ENCODE results near the gene TNIP2. TPM values are rescaled to one million over a fixed set of nuclear protein-coding genes. Genes with fewer than 3 reads are reported as not detected.

TNIP2 gene
- total and polyA plus RNA-seq, 5 donors = 20.2 to 28.0 (median 24.9) TPM

DNA sequence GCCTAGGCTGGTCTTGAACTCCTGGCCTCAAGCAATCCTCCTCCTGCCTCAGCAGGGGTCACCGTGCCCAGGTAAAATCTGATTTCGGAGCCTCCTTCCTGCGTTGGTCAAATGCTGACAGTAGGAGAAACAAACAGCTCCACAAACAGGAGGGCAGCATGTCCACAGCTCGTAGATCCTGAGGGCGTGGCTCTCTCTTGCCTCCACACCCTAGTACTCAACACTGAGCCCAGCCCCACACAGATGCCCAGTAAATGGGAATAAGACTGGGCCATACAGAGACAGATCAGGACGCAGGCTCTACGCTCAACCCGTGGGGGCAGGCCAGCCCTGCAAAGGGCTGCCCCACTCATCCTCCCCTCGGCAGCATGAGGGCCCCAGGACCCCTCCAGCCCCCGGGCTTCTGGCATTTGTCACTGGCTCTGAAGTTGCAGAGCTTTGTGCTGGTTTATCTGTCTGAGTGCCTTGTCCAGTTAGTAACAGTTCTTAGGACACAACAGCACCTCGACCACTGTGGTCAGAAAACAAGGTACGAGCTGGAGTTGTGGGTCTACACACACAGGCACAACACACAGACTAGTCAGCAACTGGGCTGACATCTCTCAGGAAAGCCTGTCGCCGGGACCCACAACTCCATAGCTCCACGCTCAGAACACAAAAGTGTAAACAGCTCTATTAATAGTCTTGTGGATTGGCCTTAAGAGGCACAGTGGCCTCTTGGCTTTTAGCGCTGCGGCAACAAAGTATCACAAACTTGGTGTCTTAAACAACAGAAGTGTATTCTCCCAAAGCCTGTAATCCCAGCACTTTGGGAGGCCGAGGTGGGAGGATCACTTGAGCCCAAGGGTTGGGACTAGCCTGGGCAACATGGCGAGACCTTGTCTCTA lies 5.2 kb downstream of the TNIP2 start:
- Histone ChIP-seq H3K9me3 (ENCODE audit: control insufficient read depth, low read length) (no peaks in the 10 kb centered on the region), H3K27ac (ENCODE audit: low read length) (no peak overlapping the region), H3K4me1 (ENCODE audit: control insufficient read depth, insufficient read depth, low read length) (peaks cover 9% of the 10 kb centered on the region), H3K4me3 (ENCODE audit: low read length) (no peak overlapping the region), H3K27me3 (ENCODE audit: control insufficient read depth, insufficient read depth) (no peaks in the 10 kb centered on the region)
- no peak for ATAC-seq
- no peak for DNase-seq
- 64% methylated on average over 19 of the region's 19 CpGs for WGBS
- intact Hi-C loops (cut with DNase I) = loop anchor here in 1 of 4 donors (10.0 kb wide), 1 partner anchor 284 kb away; no protein-coding TSS in a partner anchor

DNA sequence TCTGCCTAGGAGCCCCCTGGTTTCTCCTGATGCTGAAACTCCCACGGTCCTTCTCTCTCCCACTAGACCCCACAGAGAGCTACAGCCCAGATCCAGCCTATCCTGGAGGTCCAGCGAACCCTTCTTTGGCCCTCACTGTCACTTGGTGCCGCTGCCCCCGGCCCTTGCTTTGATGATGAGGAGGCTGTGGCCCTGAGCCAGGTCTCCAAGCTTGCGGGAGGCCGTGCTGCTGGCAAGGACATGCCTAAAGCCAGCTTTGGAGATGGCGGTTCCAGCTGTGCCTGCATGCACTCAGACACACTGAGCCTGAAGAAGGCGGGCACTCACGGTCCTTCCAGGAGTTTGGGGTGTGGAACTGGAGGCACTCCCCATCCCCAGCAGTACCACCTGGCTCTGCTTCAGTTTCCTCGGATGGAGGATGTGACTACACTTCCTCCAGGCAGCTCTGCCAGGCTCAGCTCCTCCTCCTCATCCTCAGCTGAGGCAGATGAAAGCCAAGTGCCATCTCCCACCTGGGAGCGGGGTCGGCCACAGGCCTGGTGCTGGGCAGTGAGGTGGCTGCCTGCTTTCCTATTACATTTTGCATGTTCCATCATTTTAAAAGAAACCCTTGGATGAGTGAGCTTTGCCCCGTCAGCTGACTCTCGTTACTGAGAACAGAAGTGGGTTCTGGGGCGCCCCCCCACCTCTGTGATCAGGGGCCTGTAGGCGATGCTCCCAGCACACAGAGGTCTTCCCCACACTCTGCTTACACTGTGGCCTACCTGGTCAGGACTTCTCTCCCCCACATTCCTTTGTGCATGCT lies 9.0 kb downstream of the TNIP2 start:
- Histone ChIP-seq H3K27me3 (ENCODE audit: control insufficient read depth, insufficient read depth) (no peaks in the 10 kb centered on the region), H3K9me3 (ENCODE audit: control insufficient read depth, low read length) (no peaks in the 10 kb centered on the region), H3K4me1 (ENCODE audit: control insufficient read depth, insufficient read depth, low read length) (peaks cover 2% of the 10 kb centered on the region), H3K27ac (ENCODE audit: low read length) (no peak overlapping the region), H3K4me3 (ENCODE audit: low read length) (no peak overlapping the region)
- ATAC-seq = no peak
- intact Hi-C loops (cut with DNase I) = no loop called here
- WGBS = 83% methylated on average over 16 of the region's 16 CpGs
- DNase-seq = no peak

DNA sequence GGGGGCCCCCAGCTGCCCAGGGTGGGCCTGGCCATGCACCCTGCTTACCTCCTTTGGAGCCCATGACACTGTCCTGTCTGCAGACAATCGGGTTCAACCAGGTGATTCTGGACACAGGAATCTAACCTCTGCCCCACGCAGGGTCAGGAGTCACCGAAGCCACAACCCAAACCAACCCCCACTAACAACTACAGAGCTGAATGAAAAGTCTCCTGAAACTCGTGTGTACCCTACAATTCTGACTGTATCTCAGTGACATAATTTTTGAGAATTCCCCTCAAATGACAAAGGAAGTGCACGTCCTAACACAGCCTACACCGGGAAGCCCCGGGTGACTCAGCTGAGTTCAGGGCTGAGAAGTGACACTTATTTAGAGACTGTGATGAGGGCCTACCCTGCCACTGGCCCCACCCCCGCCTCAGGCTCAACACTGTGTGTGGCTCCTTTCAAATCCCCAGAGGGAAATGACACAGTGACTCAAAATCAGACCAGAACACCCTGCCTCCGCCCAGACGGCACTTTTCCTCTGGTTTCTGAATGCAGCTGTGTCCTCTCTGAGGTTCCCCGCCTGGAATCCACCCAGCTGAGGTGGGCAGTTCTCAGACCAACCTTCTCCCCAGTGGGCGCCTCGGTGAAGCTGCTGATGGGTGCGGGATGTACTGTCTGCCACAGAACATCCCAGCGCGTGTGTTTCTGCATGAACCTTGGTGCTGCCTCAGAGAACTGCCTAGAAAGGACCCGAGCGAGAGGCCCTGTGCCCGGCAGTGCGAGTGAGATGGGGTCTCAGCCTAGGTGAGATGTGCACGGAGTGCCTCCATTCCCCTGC lies 9.9 kb downstream of the TNIP2 start:
- intact Hi-C loops (cut with DNase I) = no loop called here
- Histone ChIP-seq H3K4me3 (ENCODE audit: low read length) (no peak overlapping the region), H3K27ac (ENCODE audit: low read length) (peak overlapping the region; percentile 7), H3K27me3 (ENCODE audit: control insufficient read depth, insufficient read depth) (no peaks in the 10 kb centered on the region), H3K4me1 (ENCODE audit: control insufficient read depth, insufficient read depth, low read length) (peaks cover 2% of the 10 kb centered on the region), H3K9me3 (ENCODE audit: control insufficient read depth, low read length) (no peaks in the 10 kb centered on the region)
- DNase-seq (peak; percentile 60 to 73 (median 63)), ATAC-seq (peak; percentile 25 to 75)
- 68% methylated on average over 21 of the region's 21 CpGs for WGBS

DNA sequence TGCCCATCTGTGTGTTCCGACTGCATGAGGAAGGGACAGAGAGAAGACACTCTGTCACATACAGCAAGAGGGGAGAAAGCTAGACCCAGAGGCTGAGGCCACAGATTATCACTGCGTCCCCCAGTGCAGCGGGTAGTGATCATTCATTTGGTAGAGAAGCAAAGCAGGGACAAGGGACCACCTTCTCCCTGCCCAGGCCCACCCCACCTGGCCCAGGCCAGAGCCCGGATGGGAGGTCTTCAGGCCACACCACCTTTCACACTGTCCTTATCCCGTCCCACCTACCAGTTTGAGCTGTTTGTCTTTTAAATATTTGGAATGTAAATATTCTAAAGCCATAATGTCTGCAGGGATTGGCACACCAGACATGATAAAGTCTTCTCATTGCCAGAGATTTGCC lies 10.6 kb downstream of the TNIP2 start:
- no peak for ATAC-seq
- WGBS = 96% methylated on average over 5 of the region's 5 CpGs

DNA sequence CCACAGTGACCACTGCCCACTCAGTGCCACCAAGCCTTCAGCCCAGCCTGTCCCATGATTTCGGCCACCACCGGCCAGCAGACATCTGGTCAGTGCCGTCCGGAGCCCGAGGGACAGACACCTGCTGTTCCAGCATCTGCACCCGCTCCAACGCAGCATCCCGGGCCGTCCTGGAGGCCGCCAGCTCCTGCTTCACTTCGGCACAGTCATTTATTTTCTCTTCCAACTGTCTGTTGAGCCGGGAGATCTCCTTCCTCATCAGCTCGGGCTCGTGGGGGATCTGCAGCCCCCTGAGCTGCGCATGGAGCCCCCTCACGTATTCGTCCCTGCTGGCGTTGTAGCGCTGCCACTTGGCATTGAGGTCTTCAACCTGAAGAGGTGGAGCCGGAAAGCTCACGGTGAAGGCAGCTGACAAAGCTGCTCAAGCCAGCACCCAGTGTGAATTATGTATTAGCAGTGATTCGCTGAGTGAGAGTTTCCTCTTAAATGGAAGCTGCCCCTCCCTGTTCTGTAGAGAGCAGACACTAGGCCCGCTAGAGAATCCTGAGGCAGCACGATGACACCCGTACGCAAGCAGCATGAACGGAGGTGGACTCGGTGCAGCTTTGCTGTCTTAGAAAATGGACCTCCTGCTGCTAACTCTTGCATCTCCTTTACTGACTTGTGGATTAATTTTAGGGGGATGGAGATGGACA lies 11.4 kb downstream of the TNIP2 start:
- H3K9me3 ChIP-seq (ENCODE audit: control insufficient read depth, low read length) = no peaks in the 10 kb centered on the region
- intact Hi-C loops (cut with DNase I) = no loop called here
- DNase-seq (no peak), ATAC-seq (no peak)
- H3K27me3 ChIP-seq (ENCODE audit: control insufficient read depth, insufficient read depth) = no peaks in the 10 kb centered on the region
- H3K4me3 ChIP-seq (ENCODE audit: low read length) = no peak overlapping the region
- 92% methylated on average over 28 of the region's 28 CpGs for WGBS
- H3K4me1 ChIP-seq (ENCODE audit: control insufficient read depth, insufficient read depth, low read length) = peaks cover 2% of the 10 kb centered on the region
- no peak overlapping the region for H3K27ac ChIP-seq (ENCODE audit: low read length)

More for the DNA sequence above, 10.6 kb downstream of the TNIP2 start:
- no peak for DNase-seq
- intact Hi-C loops (cut with DNase I) = no loop called here
- no peaks in the 10 kb centered on the region for H3K27me3 ChIP-seq (ENCODE audit: control insufficient read depth, insufficient read depth)
- H3K9me3 ChIP-seq (ENCODE audit: control insufficient read depth, low read length) = no peaks in the 10 kb centered on the region
- peaks cover 2% of the 10 kb centered on the region for H3K4me1 ChIP-seq (ENCODE audit: control insufficient read depth, insufficient read depth, low read length)
- H3K27ac ChIP-seq (ENCODE audit: low read length) = peak overlapping the region; percentile 7
- H3K4me3 ChIP-seq (ENCODE audit: low read length) = no peak overlapping the region

DNA sequence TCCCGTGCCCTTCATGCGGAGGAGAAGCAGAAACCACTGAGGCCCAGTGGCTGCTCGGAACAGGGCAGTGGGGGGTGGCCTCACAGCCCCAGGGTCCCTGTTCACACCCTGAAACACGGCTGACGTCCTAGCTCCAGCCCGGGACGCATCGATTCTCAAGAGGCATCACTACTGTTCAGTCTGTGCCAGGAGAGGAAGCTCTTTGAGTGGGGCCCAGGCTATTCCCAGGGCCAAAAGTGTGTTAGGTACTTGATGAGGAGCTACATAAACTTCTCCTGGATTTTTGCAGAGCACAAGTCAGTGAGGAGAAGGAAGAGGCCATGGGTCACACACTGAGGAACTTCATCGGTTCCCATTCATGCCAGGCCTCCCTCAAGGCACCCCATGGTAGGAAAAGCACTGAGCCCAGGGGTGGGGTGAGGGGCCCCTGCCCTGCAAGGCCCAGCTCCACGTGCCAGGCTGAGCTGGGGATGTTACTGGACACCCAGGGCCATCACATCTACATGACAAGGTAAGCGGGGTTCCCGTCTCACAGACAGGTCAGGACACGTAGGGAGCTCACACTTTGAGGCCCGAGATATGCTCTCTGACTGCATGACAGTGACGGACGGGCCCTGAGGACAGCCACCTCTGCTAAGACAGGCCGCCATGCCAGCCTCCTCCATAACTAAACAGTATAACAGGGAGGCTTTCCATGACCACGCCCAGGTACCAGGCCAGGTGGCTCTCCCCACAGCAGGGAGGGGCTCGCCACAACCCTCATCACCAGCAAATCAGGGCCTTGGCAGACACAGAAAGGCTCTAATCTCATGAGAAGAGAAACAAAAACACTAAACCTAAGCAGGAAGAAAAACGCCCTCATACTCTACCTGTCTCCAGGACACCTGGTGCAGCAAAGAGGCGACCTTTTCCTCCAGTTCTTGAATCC lies 12.4 kb downstream of the TNIP2 start:
- Histone ChIP-seq H3K4me3 (ENCODE audit: low read length) (no peak overlapping the region), H3K9me3 (ENCODE audit: control insufficient read depth, low read length) (no peaks in the 10 kb centered on the region), H3K27me3 (ENCODE audit: control insufficient read depth, insufficient read depth) (no peaks in the 10 kb centered on the region), H3K27ac (ENCODE audit: low read length) (no peak overlapping the region), H3K4me1 (ENCODE audit: control insufficient read depth, insufficient read depth, low read length) (no peaks in the 10 kb centered on the region)
- ATAC-seq (no peak), DNase-seq (no peak)
- intact Hi-C loops (cut with DNase I) = no loop called here
- WGBS = 87% methylated on average over 21 of the region's 21 CpGs

DNA sequence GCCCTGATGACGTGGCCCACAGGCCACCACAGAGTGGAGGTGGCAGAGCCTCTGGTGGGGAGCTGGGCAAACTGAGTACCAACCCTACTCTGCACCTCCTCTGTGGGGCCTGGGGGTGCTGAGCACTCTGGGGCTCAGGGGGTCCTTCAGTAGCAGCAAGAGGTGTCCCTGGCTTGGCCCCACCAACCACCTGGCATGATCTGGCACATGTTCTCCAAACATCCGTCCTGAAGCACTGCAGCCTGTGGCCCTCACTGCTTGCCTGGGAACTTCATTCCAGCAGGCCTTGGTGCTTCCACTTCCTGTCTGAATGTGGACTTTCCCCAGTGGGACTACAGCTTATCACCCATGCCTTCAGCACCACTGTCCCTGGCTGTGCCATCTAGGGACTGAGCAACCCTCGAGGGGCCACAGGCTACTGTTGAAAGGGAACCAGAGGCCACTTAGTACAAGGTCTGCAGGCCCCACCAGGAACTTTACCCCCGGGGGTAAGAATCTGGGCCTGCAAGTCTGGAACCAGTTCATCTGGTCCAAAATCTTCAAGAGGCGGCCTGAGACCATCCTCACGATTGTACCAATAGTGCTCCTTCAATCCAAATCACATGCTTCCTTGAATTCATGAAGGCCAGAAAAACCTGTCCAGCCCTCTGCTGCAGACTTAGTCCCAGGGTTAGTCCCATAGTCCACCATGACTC lies 13.2 kb downstream of the TNIP2 start:
- H3K27ac ChIP-seq (ENCODE audit: low read length) = no peak overlapping the region
- no peak for DNase-seq
- no peaks in the 10 kb centered on the region for H3K9me3 ChIP-seq (ENCODE audit: control insufficient read depth, low read length)
- H3K4me3 ChIP-seq (ENCODE audit: low read length) = no peak overlapping the region
- WGBS = 84% methylated on average over 6 of the region's 6 CpGs
- ATAC-seq = no peak
- H3K27me3 ChIP-seq (ENCODE audit: control insufficient read depth, insufficient read depth) = no peaks in the 10 kb centered on the region
- intact Hi-C loops (cut with DNase I) = no loop called here
- no peaks in the 10 kb centered on the region for H3K4me1 ChIP-seq (ENCODE audit: control insufficient read depth, insufficient read depth, low read length)

DNA sequence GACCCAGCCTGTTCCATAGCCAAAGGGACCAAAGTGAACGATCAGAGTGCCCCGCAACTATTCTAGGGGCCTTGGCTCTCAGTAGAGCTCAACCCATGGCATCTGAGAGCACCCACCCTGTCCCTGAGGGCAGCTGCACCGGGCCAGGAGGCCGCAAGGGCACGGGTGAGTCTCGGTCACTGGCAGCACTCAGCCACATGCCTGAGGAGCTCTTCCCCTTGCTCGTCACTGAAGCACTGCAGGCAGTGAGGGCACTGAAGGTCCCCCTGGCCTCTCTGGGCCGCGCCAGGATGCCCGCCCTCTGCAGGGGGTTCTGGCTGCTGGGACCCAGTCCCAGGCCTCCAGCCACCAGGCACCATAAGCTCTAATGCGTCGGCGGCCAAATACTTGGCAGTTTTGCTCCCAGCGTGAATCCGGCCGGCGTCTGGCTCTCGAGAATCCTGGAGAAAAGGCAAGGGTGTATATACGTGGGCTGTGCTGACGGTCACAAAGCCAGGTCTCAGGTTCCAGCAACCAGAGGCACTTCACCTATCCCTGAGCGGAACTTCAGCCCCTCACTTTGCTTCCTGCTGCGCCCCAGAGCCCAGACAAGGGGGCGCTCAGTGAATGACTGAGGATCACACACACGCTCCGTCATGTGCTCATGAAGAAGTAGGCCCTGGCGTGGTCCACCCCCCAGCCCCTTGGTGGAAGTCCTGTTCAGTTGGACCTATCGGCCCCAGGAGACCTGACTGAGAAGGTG lies 13.9 kb downstream of the TNIP2 start:
- Histone ChIP-seq H3K4me3 (ENCODE audit: low read length) (no peak overlapping the region), H3K27ac (ENCODE audit: low read length) (no peak overlapping the region), H3K4me1 (ENCODE audit: control insufficient read depth, insufficient read depth, low read length) (no peaks in the 10 kb centered on the region), H3K27me3 (ENCODE audit: control insufficient read depth, insufficient read depth) (no peaks in the 10 kb centered on the region), H3K9me3 (ENCODE audit: control insufficient read depth, low read length) (no peaks in the 10 kb centered on the region)
- ATAC-seq = no peak
- DNase-seq = no peak
- intact Hi-C loops (cut with DNase I) = no loop called here
- WGBS = 89% methylated on average over 27 of the region's 27 CpGs

DNA sequence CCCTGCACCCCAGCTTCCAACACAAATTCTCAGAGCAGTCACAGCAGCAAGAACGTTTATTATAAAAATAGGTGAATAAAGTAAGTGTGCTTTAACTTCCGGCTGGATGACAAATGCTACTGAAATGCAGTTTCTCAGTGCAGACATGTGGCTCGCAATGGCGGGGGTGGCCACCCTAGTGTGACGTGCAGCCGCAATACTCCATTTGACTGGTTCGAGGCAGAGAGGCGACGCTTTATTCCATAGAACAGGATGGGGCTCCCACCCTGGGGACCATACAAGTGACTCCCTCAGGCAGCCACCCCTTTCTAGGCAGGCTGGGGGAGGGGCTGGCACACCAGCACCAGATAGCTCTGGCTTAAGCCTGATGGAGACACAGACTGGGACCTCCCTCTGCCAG lies 14.5 kb downstream of the TNIP2 start:
- no peaks in the 10 kb centered on the region for H3K9me3 ChIP-seq (ENCODE audit: control insufficient read depth, low read length)
- no peak overlapping the region for H3K4me3 ChIP-seq (ENCODE audit: low read length)
- DNase-seq = no peak
- whole genome bisulfite sequencing = 88% methylated on average over 9 of the region's 9 CpGs
- no peaks in the 10 kb centered on the region for H3K4me1 ChIP-seq (ENCODE audit: control insufficient read depth, insufficient read depth, low read length)
- no peaks in the 10 kb centered on the region for H3K27me3 ChIP-seq (ENCODE audit: control insufficient read depth, insufficient read depth)
- no peak overlapping the region for H3K27ac ChIP-seq (ENCODE audit: low read length)
- intact Hi-C loops (cut with DNase I) = no loop called here
- no peak for ATAC-seq
